Activated naive CD8-positive, alpha-beta T cell treated with anti-CD3 and anti-CD28 coated beads, Interleukin-2, amount 10 ng/mL, durations not matched to agents 7 days and 5 days (primary cell): ENCODE measurements around the gene SIGLEC12. TPM values are rescaled to one million over a fixed set of nuclear protein-coding genes. Genes with fewer than 3 reads are reported as not detected.

Source experiments
- ATAC-seq: fragments of 150-1000 bp; cut with Tn5 transposase; one replicate; pipeline ENCODE4 v1.10.0; 2021; ENCODE audit warnings: low read depth, moderate library complexity
- POLR2A ChIA-PET: fragments of 350-600 bp; sonication (Branson Sonifier 250); formaldehyde crosslinking; loops from one replicate; lab custom pipeline; 2021; ENCODE audit warnings: antibody characterized with exemption; lab: Charles Lee
- DNase-seq: peaks from one replicate; pipeline ENCODE4 v3.0.0; 2021
- H3K27ac Mint-ChIP-seq: one replicate; pipeline ENCODE4 v1.8.0; 2022; ENCODE audit warnings: mild to moderate bottlenecking, mixed read lengths
- H3K27me3 Mint-ChIP-seq: one replicate; pipeline ENCODE4 v1.8.0; 2022; ENCODE audit warnings: mild to moderate bottlenecking, moderate library complexity, mixed read lengths
- H3K36me3 Mint-ChIP-seq: one replicate; pipeline ENCODE4 v1.8.0; 2021; ENCODE audit warnings: mild to moderate bottlenecking, mixed read lengths
- H3K4me1 Mint-ChIP-seq: one replicate; pipeline ENCODE4 v1.8.0; 2021; ENCODE audit warnings: mixed read lengths
- H3K4me3 Mint-ChIP-seq: one replicate; pipeline ENCODE4 v1.8.0; 2022; ENCODE audit warnings: mild to moderate bottlenecking, moderate library complexity, mixed read lengths
- H3K9me3 Mint-ChIP-seq: one replicate; pipeline ENCODE4 v1.8.0; 2021; ENCODE audit warnings: mixed read lengths
- total RNA-seq, 2 experiments: library from RNA; stranded (reverse); gene quantifications; one replicate each; pipeline ENCODE4 v1.2.3, GENCODE V29; 2021

SIGLEC12 gene
- total RNA-seq, 2 experiments from 2014 or later: 3.7 to 5.3 TPM

DNA sequence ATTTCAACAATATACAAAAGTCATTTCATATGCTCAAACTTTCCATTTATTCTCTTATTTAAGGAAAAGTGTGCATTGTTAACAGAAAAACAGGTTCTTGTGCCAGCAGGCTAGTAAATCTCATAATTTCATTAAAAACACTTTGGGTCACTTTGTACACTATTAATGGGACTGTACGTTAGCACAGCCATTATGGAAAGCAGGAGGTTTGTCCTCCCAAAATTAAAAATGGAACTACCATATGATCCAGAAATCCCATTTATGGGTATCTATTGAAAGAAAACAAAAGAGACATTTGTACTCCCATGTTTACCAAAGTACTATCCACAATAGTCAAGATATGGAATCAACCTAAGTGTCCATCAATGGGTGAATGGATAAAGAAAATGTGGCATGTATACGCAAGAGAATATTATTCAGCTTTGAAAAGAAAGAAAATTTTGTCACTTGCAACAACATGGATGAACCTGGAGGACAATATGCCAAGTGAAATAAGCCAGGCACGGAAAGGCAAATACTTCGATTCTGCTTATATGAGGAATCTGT lies 38.3 kb upstream of the SIGLEC12 start:
- Mint-ChIP-seq H3K27ac (no peak overlapping the region), H3K9me3 (no peaks in the 10 kb centered on the region), H3K27me3 (peaks cover 46% of the 10 kb centered on the region), H3K36me3 (no peaks in the 10 kb centered on the region), H3K4me3 (no peak overlapping the region), H3K4me1 (peaks cover 1% of the 10 kb centered on the region)
- no peak for DNase-seq
- no peak for ATAC-seq
- POLR2A ChIA-PET: no interaction called here

DNA sequence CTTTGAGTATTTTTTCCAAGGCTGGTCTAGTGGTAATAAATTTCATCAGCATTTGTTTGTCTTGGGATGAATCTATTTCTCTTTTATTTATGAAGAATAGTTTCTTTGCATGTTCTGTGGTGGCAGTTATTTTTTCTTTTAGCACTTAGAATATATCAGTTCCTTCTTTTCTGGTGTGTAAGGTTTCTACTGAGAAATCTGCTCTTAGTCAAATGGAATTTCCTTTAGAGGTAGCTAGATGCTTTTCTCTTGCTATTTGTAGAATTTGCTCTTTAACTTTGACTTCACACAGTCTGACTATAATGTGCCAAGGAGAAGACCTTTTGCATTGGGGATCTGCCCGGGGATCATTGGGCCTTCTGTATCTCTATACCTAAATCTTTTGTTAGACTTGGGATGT lies 33.9 kb upstream of the SIGLEC12 start:
- Mint-ChIP-seq H3K4me3 (no peak overlapping the region), H3K4me1 (peaks cover 5% of the 10 kb centered on the region), H3K36me3 (no peaks in the 10 kb centered on the region), H3K27ac (no peak overlapping the region), H3K9me3 (no peaks in the 10 kb centered on the region), H3K27me3 (peaks cover 63% of the 10 kb centered on the region)
- DNase-seq (no peak), ATAC-seq (no peak)
- POLR2A ChIA-PET: no interaction called here

DNA sequence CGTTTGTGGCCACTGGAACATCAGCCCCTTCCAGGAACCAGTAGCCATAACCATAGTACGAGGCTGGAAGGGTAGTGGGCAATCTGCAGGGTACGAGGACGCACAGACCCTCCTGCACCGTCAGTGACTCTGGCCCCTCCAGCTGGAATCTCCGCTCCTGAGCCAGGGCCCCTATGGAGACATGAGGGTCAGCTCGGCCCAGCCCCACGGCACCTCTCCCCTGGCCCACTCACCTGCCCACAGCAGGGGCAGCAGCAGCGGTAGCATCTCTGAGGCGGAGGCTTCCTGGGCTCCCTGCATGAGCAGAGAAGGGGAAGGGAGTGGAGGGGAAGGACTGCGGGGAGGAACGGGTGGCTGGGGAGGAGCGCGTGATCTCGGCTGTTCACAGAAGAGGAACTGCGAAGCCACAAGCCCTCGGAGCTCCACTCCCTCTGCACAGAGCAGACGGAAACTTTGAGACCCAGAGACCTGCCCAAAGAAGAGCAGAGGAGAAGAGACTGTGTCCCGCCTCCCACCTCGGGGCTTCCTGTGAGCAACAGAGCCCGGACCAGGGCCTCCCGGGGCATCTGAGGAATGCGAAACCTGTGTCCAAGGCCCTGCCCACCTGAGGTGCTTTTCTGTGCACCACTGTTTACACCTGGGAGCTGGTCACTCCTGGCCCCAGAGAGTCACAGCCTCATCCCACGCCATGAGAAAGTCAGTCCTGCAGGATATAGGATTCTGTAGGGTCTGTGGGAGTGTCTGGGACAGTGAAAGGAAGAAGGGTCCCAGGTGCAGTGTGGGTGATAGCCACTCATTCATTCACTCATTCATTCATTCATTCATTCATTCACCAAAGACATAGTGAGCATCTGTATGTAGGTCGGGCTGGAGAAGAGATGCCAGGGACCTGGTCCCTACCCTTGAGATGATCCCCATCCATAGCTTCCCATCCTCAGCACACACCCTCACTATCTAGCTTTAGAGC lies 30.0 kb upstream of the SIGLEC12 start, which contains the start of gene SIGLEC6:
TSS of gene SIGLEC6 (minus strand) at position 322 of the 967 bp plus-strand sequence. CDS start at position 300, 22 bp downstream.
- POLR2A ChIA-PET: no interaction called here
- Mint-ChIP-seq H3K9me3 (no peaks in the 10 kb centered on the region), H3K4me3 (no peak within 1 kb of the TSS), H3K27ac (no peak within 1 kb of the TSS), H3K36me3 (no peaks in the 10 kb centered on the region), H3K27me3 (peaks cover 56% of the 10 kb centered on the region), H3K4me1 (peaks cover 5% of the 10 kb centered on the region)
- DNase-seq (no peak), ATAC-seq (peak; percentile 85)

DNA sequence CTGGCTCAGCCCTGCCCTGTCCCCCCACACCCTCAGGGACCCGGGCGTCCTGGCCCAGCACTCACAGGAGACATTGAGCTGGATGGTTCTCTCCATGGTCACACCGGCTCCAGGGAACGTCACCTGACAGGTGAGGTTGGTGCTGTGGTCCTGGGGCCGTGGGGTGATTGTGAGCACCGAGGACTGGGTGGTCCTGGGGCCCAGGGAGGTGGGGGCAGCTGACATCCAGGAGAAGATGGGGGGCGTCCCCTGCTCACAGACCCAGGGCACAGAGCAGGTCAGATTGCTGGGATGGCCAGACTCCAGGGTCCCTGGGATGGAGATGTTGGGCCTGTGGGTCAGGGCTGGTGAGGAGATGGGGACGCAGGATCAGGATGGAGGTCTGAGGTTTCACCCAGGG lies 29.0 kb upstream of the SIGLEC12 start:
- H3K27me3 Mint-ChIP-seq: peaks cover 50% of the 10 kb centered on the region
- peaks cover 5% of the 10 kb centered on the region for H3K4me1 Mint-ChIP-seq
- no peaks in the 10 kb centered on the region for H3K9me3 Mint-ChIP-seq
- POLR2A ChIA-PET: no interaction called here
- no peak overlapping the region for H3K4me3 Mint-ChIP-seq
- ATAC-seq (no peak), DNase-seq (no peak)
- H3K27ac Mint-ChIP-seq: no peak overlapping the region
- no peaks in the 10 kb centered on the region for H3K36me3 Mint-ChIP-seq

DNA sequence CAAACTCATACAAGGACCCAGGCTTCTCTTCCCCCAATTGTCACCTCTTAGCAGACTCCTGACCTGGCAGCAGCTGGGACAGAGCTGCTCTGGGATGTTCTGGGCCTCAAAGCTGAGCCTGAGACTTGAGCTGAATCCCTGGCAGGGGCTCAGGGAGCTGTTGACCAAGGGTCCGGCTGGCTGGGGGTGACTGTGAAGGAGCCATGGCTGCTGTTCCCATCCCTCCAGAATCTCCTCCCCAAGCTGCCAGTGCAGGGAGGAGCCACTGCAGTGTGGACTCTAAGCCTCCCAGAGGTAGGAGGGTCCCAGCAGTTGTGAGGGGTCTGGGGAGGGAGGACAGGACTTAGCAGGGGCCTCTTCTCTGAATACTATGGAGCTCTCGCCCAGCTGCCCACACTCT lies 27.7 kb upstream of the SIGLEC12 start:
- ATAC-seq: no peak
- Mint-ChIP-seq H3K27ac (no peak overlapping the region), H3K27me3 (peaks cover 38% of the 10 kb centered on the region), H3K9me3 (no peaks in the 10 kb centered on the region), H3K4me1 (peaks cover 5% of the 10 kb centered on the region), H3K36me3 (no peaks in the 10 kb centered on the region), H3K4me3 (no peak overlapping the region)
- POLR2A ChIA-PET: no interaction called here
- DNase-seq: no peak

DNA sequence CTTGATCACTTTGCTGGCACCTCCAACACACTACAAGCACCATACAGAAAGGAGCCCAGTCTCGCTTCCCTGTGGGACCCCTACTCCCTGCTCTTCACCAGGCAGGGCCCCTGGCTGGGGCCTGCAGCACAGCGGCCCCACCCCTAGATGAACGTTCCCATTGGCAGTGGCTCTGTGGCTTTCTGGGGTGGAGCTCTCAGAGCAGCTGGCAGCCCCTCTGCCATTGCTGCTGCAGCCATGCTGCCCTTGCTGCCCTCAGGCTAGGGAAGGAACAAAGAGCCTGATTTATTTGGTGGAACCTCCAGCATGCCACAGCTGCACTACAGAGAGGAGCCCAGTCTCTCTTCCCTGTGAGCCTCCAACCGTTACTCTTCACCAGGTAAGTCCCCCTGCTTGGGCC lies 24.1 kb upstream of the SIGLEC12 start:
- no peak overlapping the region for H3K27ac Mint-ChIP-seq
- no peak for ATAC-seq
- no peaks in the 10 kb centered on the region for H3K36me3 Mint-ChIP-seq
- DNase-seq: no peak
- no peaks in the 10 kb centered on the region for H3K9me3 Mint-ChIP-seq
- H3K4me1 Mint-ChIP-seq: no peaks in the 10 kb centered on the region
- peaks cover 21% of the 10 kb centered on the region for H3K27me3 Mint-ChIP-seq
- POLR2A ChIA-PET: no interaction called here
- no peak overlapping the region for H3K4me3 Mint-ChIP-seq

DNA sequence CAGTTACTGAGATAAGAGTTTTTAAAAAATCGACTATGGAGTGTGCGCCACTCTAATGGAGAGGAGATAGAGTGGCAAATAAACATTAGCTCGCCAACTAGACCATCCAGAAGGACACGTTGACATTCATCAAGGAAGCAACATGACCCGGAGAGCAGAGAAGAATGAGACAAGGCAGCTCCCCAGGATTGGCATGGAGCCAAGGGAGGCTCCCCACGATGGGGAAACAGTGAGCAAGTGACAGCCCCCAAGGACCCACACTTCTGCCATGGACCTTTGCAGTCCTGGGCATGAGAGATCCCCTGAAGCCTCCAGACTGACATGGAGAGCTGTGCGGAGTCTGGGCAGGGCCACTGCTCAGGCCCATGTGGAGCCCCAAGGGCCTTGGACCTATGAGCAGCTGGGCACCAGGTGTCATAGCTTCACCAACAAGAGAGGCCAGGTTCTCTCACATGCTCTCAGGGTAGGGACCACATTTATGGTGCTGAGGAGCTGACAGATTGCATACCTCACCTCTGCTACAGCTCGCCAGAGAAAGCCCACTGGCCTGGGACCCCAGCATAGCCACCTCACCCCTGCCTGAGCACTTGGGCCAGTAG lies 23.2 kb upstream of the SIGLEC12 start:
- DNase-seq: no peak
- Mint-ChIP-seq H3K4me3 (no peak overlapping the region), H3K27me3 (peaks cover 19% of the 10 kb centered on the region), H3K4me1 (no peaks in the 10 kb centered on the region), H3K36me3 (no peaks in the 10 kb centered on the region), H3K27ac (no peak overlapping the region), H3K9me3 (no peaks in the 10 kb centered on the region)
- POLR2A ChIA-PET: no interaction called here
- no peak for ATAC-seq

DNA sequence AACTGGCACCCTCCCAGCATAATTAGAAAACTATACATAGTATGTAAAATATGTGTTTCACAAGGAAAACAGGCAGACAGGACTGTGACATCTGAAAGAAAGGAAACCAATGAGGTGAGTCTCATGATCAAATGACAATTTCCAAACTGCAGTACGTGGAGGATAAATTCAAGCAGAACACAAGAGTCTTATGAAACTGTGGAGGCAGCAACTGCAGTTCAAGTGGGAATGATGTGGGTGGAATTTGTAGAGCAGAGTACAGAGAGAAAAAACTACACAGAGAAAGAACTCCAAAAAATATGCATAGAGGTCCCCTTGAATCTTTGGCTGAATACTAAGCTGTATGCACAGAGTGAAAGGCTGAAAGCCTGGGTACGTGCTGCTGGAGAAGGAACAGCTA lies 20.2 kb upstream of the SIGLEC12 start:
- H3K9me3 Mint-ChIP-seq: no peaks in the 10 kb centered on the region
- ATAC-seq: no peak
- POLR2A ChIA-PET: no interaction called here
- no peak overlapping the region for H3K27ac Mint-ChIP-seq
- H3K4me1 Mint-ChIP-seq: no peaks in the 10 kb centered on the region
- no peak for DNase-seq
- no peaks in the 10 kb centered on the region for H3K36me3 Mint-ChIP-seq
- H3K27me3 Mint-ChIP-seq: peaks cover 28% of the 10 kb centered on the region
- no peak overlapping the region for H3K4me3 Mint-ChIP-seq

DNA sequence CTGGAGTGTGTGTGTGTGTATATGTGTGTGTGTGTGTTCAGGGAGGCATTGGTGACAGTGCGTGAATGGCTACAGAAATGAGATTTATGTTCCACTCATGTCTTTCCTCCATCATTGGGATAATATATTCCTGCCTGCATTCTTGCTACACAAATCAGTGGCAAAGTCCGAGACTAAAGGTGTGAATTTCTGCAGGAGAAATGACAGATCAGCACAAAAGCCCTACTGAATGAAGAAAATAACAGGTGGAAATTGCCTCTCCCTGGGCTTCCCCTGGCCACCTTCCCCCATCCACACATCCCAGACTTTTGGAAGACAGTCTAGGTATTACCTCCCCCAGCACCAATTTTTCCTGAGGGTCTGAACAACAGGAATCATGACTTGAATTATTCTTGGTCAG lies 19.8 kb upstream of the SIGLEC12 start:
- peaks cover 29% of the 10 kb centered on the region for H3K27me3 Mint-ChIP-seq
- H3K36me3 Mint-ChIP-seq: no peaks in the 10 kb centered on the region
- no peak overlapping the region for H3K27ac Mint-ChIP-seq
- ATAC-seq (no peak), DNase-seq (no peak)
- H3K4me3 Mint-ChIP-seq: no peak overlapping the region
- no peaks in the 10 kb centered on the region for H3K9me3 Mint-ChIP-seq
- no peaks in the 10 kb centered on the region for H3K4me1 Mint-ChIP-seq
- POLR2A ChIA-PET: no interaction called here

DNA sequence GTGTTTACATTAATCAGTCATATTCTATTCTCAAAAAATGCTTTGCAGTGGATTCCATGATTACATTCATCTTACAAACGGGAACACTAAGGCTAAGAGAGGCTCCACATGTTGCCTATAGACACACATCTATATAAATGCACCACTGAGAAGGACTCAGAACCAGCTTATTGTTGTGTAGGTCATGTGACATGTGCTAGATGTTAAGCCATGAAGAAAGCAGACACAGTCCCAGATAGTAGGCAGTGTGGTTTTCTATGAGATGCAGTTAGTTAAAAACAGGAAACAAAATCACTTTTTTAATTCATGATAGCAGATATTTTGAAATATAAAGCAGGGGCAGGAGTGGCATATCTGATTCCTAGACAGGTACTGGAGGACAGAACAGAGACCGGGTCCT lies 19.1 kb upstream of the SIGLEC12 start:
- POLR2A ChIA-PET: no interaction called here
- ATAC-seq (no peak), DNase-seq (no peak)
- Mint-ChIP-seq H3K9me3 (no peaks in the 10 kb centered on the region), H3K27me3 (peaks cover 30% of the 10 kb centered on the region), H3K4me3 (no peak overlapping the region), H3K36me3 (no peaks in the 10 kb centered on the region), H3K27ac (no peak overlapping the region), H3K4me1 (no peaks in the 10 kb centered on the region)

DNA sequence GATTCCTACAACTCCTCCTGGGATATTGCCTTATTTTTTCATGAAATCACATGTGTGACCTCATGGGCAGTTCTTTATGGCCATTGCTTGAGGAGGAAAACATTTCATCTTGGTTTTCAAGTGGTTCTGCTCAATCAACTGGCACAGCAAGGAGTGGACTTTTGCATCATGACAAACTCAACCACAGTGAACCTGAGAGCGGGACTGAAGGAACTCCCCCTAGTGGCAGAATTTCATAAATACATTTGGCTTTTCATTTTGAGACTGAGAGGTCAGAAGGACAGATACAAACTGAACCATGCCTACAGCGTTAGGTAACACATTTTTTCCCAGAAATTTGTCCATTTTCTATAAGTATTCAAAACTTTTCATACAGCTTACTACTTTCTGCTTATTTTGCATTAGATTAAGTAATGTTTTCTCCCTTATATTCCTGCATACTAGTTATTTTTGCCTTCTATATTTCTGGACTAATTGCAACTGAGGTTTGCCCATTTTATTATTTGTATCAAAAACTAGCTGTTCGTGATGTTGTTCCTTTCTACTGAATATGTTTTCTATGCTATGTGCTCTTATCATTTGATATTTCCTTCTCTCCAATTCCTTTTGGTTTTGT lies 13.4 kb upstream of the SIGLEC12 start:
- no peak overlapping the region for H3K4me3 Mint-ChIP-seq
- H3K36me3 Mint-ChIP-seq: no peaks in the 10 kb centered on the region
- no peak overlapping the region for H3K27ac Mint-ChIP-seq
- no peaks in the 10 kb centered on the region for H3K9me3 Mint-ChIP-seq
- H3K4me1 Mint-ChIP-seq: peaks cover 6% of the 10 kb centered on the region
- POLR2A ChIA-PET: no interaction called here
- DNase-seq (no peak), ATAC-seq (no peak)
- H3K27me3 Mint-ChIP-seq: peaks cover 44% of the 10 kb centered on the region

DNA sequence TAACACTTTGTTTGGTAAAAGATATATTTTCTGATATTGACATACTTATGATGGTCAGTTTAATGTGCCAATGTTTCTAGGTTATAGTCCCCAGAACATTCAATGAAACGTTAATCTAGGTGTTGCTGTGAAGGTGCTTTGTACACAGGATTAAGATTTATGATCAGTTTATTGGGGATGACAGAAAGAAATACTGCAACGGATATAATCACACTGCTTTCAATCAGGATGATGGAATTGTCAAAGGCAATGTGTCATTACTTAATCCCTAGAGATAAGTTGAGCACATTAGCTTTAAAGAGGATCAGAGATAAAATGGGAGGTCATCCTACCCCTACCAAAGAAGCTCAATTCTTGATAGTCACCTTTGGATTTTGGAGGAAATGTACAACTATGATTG lies 12.4 kb upstream of the SIGLEC12 start:
- Mint-ChIP-seq H3K36me3 (no peaks in the 10 kb centered on the region), H3K4me3 (no peak overlapping the region), H3K4me1 (peaks cover 6% of the 10 kb centered on the region), H3K27ac (no peak overlapping the region), H3K27me3 (peaks cover 45% of the 10 kb centered on the region), H3K9me3 (no peaks in the 10 kb centered on the region)
- POLR2A ChIA-PET: interaction anchor here (0.6 to 0.9 kb wide), 2 partner anchors 11 to 41 kb away, joined by 3 read pairs; no protein-coding TSS in a partner anchor
- no peak for ATAC-seq
- DNase-seq: no peak

DNA sequence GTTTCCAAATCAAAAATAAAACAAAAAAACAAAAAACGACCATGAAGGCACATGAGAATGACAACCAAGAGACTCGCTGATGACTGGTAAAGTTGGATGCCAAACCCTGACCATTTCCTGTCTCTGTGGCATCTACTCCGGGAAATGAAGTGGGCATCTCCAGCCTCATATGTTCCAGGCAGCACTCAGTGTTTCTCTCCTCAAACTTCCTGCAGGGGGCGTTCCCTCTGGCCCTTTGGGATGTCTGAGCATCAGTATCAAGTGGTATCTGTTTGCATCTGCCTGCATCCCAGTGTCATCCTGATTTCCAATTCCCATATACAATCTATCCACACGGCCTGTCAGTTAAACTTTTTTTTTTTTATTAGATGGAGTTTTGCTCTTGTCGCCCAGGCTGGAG lies 9.8 kb upstream of the SIGLEC12 start:
- no peak for DNase-seq
- no peak overlapping the region for H3K4me3 Mint-ChIP-seq
- peaks cover 37% of the 10 kb centered on the region for H3K27me3 Mint-ChIP-seq
- POLR2A ChIA-PET: no interaction called here
- ATAC-seq: no peak
- H3K4me1 Mint-ChIP-seq: peaks cover 6% of the 10 kb centered on the region
- H3K27ac Mint-ChIP-seq: no peak overlapping the region
- no peaks in the 10 kb centered on the region for H3K36me3 Mint-ChIP-seq
- H3K9me3 Mint-ChIP-seq: no peaks in the 10 kb centered on the region
